ENCODE data around the gene JUND.

DNA sequence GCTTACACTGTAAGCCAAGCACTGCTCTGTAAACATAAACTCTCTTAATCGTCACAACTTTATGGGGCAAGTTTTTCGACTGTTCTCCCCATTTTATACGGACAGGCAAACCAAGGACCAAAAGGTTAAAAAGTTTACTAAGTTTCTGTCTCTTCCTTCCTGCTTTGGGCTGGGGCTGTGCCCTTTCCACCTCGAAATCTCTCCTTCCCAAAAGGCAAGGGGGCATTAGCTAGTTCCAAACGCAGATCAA lies 2.2 kb downstream of the JUND start:
- TF ChIP-seq, protein P1, sequence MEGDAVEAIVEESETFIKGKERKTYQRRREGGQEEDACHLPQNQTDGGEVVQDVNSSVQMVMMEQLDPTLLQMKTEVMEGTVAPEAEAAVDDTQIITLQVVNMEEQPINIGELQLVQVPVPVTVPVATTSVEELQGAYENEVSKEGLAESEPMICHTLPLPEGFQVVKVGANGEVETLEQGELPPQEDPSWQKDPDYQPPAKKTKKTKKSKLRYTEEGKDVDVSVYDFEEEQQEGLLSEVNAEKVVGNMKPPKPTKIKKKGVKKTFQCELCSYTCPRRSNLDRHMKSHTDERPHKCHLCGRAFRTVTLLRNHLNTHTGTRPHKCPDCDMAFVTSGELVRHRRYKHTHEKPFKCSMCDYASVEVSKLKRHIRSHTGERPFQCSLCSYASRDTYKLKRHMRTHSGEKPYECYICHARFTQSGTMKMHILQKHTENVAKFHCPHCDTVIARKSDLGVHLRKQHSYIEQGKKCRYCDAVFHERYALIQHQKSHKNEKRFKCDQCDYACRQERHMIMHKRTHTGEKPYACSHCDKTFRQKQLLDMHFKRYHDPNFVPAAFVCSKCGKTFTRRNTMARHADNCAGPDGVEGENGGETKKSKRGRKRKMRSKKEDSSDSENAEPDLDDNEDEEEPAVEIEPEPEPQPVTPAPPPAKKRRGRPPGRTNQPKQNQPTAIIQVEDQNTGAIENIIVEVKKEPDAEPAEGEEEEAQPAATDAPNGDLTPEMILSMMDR (IDR thresholded peaks at IDR 0.05; ENCODE audit: low read depth, low read length): no peak
- TF ChIP-seq POLR2A (IDR thresholded peaks at IDR 0.05; ENCODE audit: extremely low read depth, insufficient read length): no peak

All from NB4 (cell line).